ENCODE measurements around the gene CPXM2.

DNA sequence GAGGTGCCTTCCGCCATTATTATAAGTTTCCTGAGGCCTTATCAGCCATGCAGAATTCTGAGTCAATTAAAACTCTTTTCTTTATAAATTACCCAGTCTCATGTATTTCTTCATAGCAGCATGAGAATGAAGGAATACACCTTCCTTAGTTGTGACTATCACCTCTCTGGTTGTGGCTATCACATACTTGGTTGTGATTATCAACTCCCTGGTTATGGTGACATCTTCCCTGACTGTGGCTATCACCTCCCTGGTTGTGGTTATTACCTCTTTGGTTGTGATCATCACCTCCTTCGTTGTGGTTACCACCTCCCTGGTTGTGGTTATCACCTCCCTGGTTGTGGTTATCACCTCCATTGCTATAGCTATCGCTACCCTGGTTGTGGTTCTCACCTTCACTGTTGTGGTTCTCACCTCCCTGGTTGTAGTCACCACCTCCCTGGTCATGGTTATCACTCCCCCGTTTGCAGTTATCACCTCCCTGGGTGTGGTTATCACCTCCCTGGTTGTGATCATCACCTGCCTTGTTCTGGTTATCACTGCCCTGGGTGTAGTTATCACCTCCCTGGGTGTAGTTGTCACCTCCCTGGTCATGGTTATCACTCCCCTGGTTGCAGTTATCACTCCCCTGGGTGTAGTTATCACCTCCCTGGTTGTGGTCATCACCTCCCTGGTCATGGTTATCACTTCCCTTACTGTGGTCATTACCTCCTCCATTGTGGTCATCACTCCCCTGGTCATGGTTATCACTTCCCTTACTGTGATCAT is 119.5 kb downstream of the CPXM2 start:
- TF ChIP-seq, protein P1, sequence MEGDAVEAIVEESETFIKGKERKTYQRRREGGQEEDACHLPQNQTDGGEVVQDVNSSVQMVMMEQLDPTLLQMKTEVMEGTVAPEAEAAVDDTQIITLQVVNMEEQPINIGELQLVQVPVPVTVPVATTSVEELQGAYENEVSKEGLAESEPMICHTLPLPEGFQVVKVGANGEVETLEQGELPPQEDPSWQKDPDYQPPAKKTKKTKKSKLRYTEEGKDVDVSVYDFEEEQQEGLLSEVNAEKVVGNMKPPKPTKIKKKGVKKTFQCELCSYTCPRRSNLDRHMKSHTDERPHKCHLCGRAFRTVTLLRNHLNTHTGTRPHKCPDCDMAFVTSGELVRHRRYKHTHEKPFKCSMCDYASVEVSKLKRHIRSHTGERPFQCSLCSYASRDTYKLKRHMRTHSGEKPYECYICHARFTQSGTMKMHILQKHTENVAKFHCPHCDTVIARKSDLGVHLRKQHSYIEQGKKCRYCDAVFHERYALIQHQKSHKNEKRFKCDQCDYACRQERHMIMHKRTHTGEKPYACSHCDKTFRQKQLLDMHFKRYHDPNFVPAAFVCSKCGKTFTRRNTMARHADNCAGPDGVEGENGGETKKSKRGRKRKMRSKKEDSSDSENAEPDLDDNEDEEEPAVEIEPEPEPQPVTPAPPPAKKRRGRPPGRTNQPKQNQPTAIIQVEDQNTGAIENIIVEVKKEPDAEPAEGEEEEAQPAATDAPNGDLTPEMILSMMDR (conservative IDR thresholded peaks at IDR 0.05) = no peak
- no peak for TF ChIP-seq ZFX (IDR thresholded peaks at IDR 0.05)
